ENCODE measurements around the gene PRDM16.

PRDM16 gene

GRCh38 chr1:3053366-3053980, 15.5 kb upstream of the PRDM16 start:
- no peak for ATAC-seq
- TF ChIP-seq ARNTL (CRISPR knock-in tag; IDR thresholded peaks at IDR 0.05; ENCODE audit: borderline replicate concordance, low read depth) (no peak), TOX (CRISPR knock-in tag; IDR thresholded peaks at IDR 0.05; ENCODE audit: borderline replicate concordance) (no peak), CSRNP3 (CRISPR knock-in tag; IDR thresholded peaks at IDR 0.05) (no peak)

- ATAC-seq, result no peak
- TF ChIP-seq CREB5 (CRISPR knock-in tag; IDR thresholded peaks at IDR 0.05; ENCODE audit: low read depth) (no peak), RARB (CRISPR knock-in tag; IDR thresholded peaks at IDR 0.05) (no peak), ZFP3 (CRISPR knock-in tag; IDR thresholded peaks at IDR 0.05) (no peak), PPARA (CRISPR knock-in tag; IDR thresholded peaks at IDR 0.05; ENCODE audit: borderline replicate concordance) (no peak), ZC3H10 (CRISPR knock-in tag; IDR thresholded peaks at IDR 0.05) (no peak), OSR1 (CRISPR knock-in tag; IDR thresholded peaks at IDR 0.05) (no peak), TCF4 (CRISPR knock-in tag; IDR thresholded peaks at IDR 0.05; ENCODE audit: borderline replicate concordance) (no peak), POU6F1 (CRISPR knock-in tag; IDR thresholded peaks at IDR 0.05; ENCODE audit: borderline replicate concordance, low read depth) (no peak), ZNF8 (CRISPR knock-in tag; IDR thresholded peaks at IDR 0.05) (no peak), TOX (CRISPR knock-in tag; IDR thresholded peaks at IDR 0.05; ENCODE audit: borderline replicate concordance) (no peak), ESRRG (CRISPR knock-in tag; IDR thresholded peaks at IDR 0.05) (no peak), CSDC2 (CRISPR knock-in tag; IDR thresholded peaks at IDR 0.05) (no peak)
These were observed 15.0 kb upstream of the PRDM16 start for GRCh38 chr1:3053986-3054385.

- ATAC-seq, result no peak
- no peak for TF ChIP-seq BACH2 (CRISPR knock-in tag; IDR thresholded peaks at IDR 0.05; ENCODE audit: borderline replicate concordance)
- TF ChIP-seq PATZ1 (CRISPR knock-in tag; IDR thresholded peaks at IDR 0.05; ENCODE audit: borderline replicate concordance), result no peak
- TF ChIP-seq TCF4 (CRISPR knock-in tag; IDR thresholded peaks at IDR 0.05; ENCODE audit: borderline replicate concordance), result no peak
These were observed 14.5 kb upstream of the PRDM16 start for GRCh38 chr1:3054474-3054873.

GRCh38 chr1:3055051-3055450, 14.0 kb upstream of the PRDM16 start:
- no peak for ATAC-seq
- TF ChIP-seq CREB5 (CRISPR knock-in tag; IDR thresholded peaks at IDR 0.05; ENCODE audit: low read depth) (no peak), ZNF70 (CRISPR knock-in tag; IDR thresholded peaks at IDR 0.05) (no peak), GLIS3 (CRISPR knock-in tag; IDR thresholded peaks at IDR 0.05) (no peak), PATZ1 (CRISPR knock-in tag; IDR thresholded peaks at IDR 0.05; ENCODE audit: borderline replicate concordance) (no peak), TOX (CRISPR knock-in tag; IDR thresholded peaks at IDR 0.05; ENCODE audit: borderline replicate concordance) (no peak), RARB (CRISPR knock-in tag; IDR thresholded peaks at IDR 0.05) (no peak), CSDC2 (CRISPR knock-in tag; IDR thresholded peaks at IDR 0.05) (no peak), ZNF8 (CRISPR knock-in tag; IDR thresholded peaks at IDR 0.05) (no peak), PPARA (CRISPR knock-in tag; IDR thresholded peaks at IDR 0.05; ENCODE audit: borderline replicate concordance) (no peak), POU6F1 (CRISPR knock-in tag; IDR thresholded peaks at IDR 0.05; ENCODE audit: borderline replicate concordance, low read depth) (no peak), BACH2 (CRISPR knock-in tag; IDR thresholded peaks at IDR 0.05; ENCODE audit: borderline replicate concordance) (no peak)
